Urinary bladder (tissue), 4 donors: ENCODE data around the gene HTT. TPM values are rescaled to one million over a fixed set of nuclear protein-coding genes. Genes with fewer than 3 reads are reported as not detected.

ENCODE experiments used
- DNase-seq: peaks from one replicate; pipeline ENCODE4 v3.0.0-alpha.2; 2015; ENCODE audit errors: extremely low spot score
- H3K27ac ChIP-seq: one replicate; pipeline ENCODE4 v1.5.1; 2013; ENCODE audit warnings: low read depth, mild to moderate bottlenecking, moderate library complexity
- H3K36me3 ChIP-seq: one replicate; pipeline ENCODE4 v1.6.1; 2013; ENCODE audit warnings: mild to moderate bottlenecking, moderate library complexity; ENCODE audit not compliant: insufficient read depth
- H3K4me1 ChIP-seq: one replicate; pipeline ENCODE4 v1.6.1; 2013; ENCODE audit warnings: mild to moderate bottlenecking, moderate library complexity; ENCODE audit not compliant: insufficient read depth
- H3K4me3 ChIP-seq: one replicate; pipeline ENCODE4 v1.5.1; 2013; ENCODE audit warnings: low read depth, low read length
- whole genome bisulfite sequencing: extraction: QIAGEN DNeasy Blood & Tissue Kit; methylation state at CpG from one replicate; pipeline ENCODE4 v1.1.7; 2013; 5-methylcytosine and 5-hydroxymethylcytosine counted together
- polyA plus RNA-seq: library from polyadenylated mRNA; stranded (reverse); fragments of 200-250 nt; gene quantifications from one replicate; pipeline ENCODE4 v1.2.3, GENCODE V29; 2013
- total RNA-seq: library from RNA; depleted of rRNA; stranded (reverse); fragments of >200 nt; gene quantifications from one replicate; pipeline ENCODE4 v1.2.3, GENCODE V29; 2014
- donor health status: healthy with polysubstance abuse.
- donor health status: healthy.

HTT gene
- total and polyA plus RNA-seq, 2 donors = 14.7 to 80.4 TPM

GRCh38 chr4:3225936-3226335 lies 151.5 kb downstream of the HTT start:
- WGBS = 72% methylated on average over 9 of the region's 9 CpGs
- Histone ChIP-seq H3K4me1 (no peaks in the 10 kb centered on the region), H3K4me3 (no peak overlapping the region), H3K27ac (peak overlapping the region; percentile 46), H3K36me3 (peaks cover 2% of the 10 kb centered on the region)
- no peak for DNase-seq

GRCh38 chr4:3226467-3226866 lies 152.0 kb downstream of the HTT start:
- Histone ChIP-seq H3K36me3 (peaks cover 2% of the 10 kb centered on the region), H3K27ac (no peak overlapping the region), H3K4me3 (no peak overlapping the region), H3K4me1 (no peaks in the 10 kb centered on the region)
- no peak for DNase-seq
- 79% methylated on average over 9 of the region's 9 CpGs for WGBS

- WGBS = 92% methylated on average over 6 of the region's 6 CpGs
- H3K4me3 ChIP-seq = no peak overlapping the region
- no peak overlapping the region for H3K27ac ChIP-seq
- H3K36me3 ChIP-seq = peaks cover 2% of the 10 kb centered on the region
- DNase-seq = no peak
- H3K4me1 ChIP-seq = no peaks in the 10 kb centered on the region
Observed at GRCh38 chr4:3226944-3227343, 152.5 kb downstream of the HTT start.

GRCh38 chr4:3227878-3228675 lies 153.6 kb downstream of the HTT start:
- DNase-seq = no peak
- no peak overlapping the region for H3K4me3 ChIP-seq
- no peak overlapping the region for H3K27ac ChIP-seq
- peaks cover 2% of the 10 kb centered on the region for H3K36me3 ChIP-seq
- WGBS = 74% methylated on average over 23 of the region's 23 CpGs
- H3K4me1 ChIP-seq = no peaks in the 10 kb centered on the region

GRCh38 chr4:3228881-3229280 lies 154.4 kb downstream of the HTT start:
- Histone ChIP-seq H3K36me3 (peaks cover 2% of the 10 kb centered on the region), H3K27ac (no peak overlapping the region), H3K4me1 (no peaks in the 10 kb centered on the region), H3K4me3 (no peak overlapping the region)
- WGBS = 92% methylated on average over 13 of the region's 13 CpGs
- DNase-seq = no peak

- Histone ChIP-seq H3K4me1 (no peaks in the 10 kb centered on the region), H3K36me3 (peaks cover 2% of the 10 kb centered on the region), H3K4me3 (no peak overlapping the region), H3K27ac (no peak overlapping the region)
- over 99% methylated on average over 9 of the region's 9 CpGs for whole genome bisulfite sequencing
- DNase-seq = no peak
Observed at GRCh38 chr4:3229328-3229727, 154.8 kb downstream of the HTT start.

GRCh38 chr4:3229964-3230363 lies 155.5 kb downstream of the HTT start:
- DNase-seq = no peak
- Histone ChIP-seq H3K36me3 (peaks cover 2% of the 10 kb centered on the region), H3K4me3 (no peak overlapping the region), H3K4me1 (no peaks in the 10 kb centered on the region), H3K27ac (no peak overlapping the region)
- 96% methylated on average over 17 of the region's 17 CpGs for WGBS

- Histone ChIP-seq H3K36me3 (peaks cover 2% of the 10 kb centered on the region), H3K27ac (no peak overlapping the region), H3K4me1 (no peaks in the 10 kb centered on the region), H3K4me3 (no peak overlapping the region)
- no peak for DNase-seq
- 93% methylated on average over 9 of the region's 9 CpGs for WGBS
Observed at GRCh38 chr4:3231471-3231870, 157.0 kb downstream of the HTT start.

- H3K36me3 ChIP-seq = peaks cover 2% of the 10 kb centered on the region
- WGBS = 93% methylated on average over 16 of the region's 16 CpGs
- DNase-seq = no peak
- H3K4me1 ChIP-seq = no peaks in the 10 kb centered on the region
- no peak overlapping the region for H3K4me3 ChIP-seq
- H3K27ac ChIP-seq = no peak overlapping the region
Observed at GRCh38 chr4:3232001-3232400, 157.5 kb downstream of the HTT start.

- H3K4me3 ChIP-seq = no peak overlapping the region
- no peak for DNase-seq
- 94% methylated on average over 15 of the region's 15 CpGs for WGBS
- no peaks in the 10 kb centered on the region for H3K4me1 ChIP-seq
- peaks cover 2% of the 10 kb centered on the region for H3K36me3 ChIP-seq
- no peak overlapping the region for H3K27ac ChIP-seq
Observed at GRCh38 chr4:3232871-3233271, 158.4 kb downstream of the HTT start.

- no peak for DNase-seq
- H3K36me3 ChIP-seq = peaks cover 2% of the 10 kb centered on the region
- no peaks in the 10 kb centered on the region for H3K4me1 ChIP-seq
- H3K4me3 ChIP-seq = no peak overlapping the region
- 88% methylated on average over 21 of the region's 21 CpGs for WGBS
- no peak overlapping the region for H3K27ac ChIP-seq
Observed at GRCh38 chr4:3233391-3234071, 159.1 kb downstream of the HTT start.

- no peak overlapping the region for H3K4me3 ChIP-seq
- 91% methylated on average over 23 of the region's 23 CpGs for WGBS
- H3K36me3 ChIP-seq = peaks cover 2% of the 10 kb centered on the region
- DNase-seq = no peak
- no peaks in the 10 kb centered on the region for H3K4me1 ChIP-seq
- no peak overlapping the region for H3K27ac ChIP-seq
Observed at GRCh38 chr4:3234171-3235029, 159.9 kb downstream of the HTT start.

GRCh38 chr4:3235030-3235345 lies 160.5 kb downstream of the HTT start:
- DNase-seq = no peak
- Histone ChIP-seq H3K4me3 (no peak overlapping the region), H3K4me1 (no peaks in the 10 kb centered on the region), H3K36me3 (peaks cover under 1% of the 10 kb centered on the region), H3K27ac (no peak overlapping the region)
- WGBS = 92% methylated on average over 14 of the region's 14 CpGs

GRCh38 chr4:3235581-3235980 lies 161.1 kb downstream of the HTT start:
- Histone ChIP-seq H3K4me3 (no peak overlapping the region), H3K4me1 (no peaks in the 10 kb centered on the region), H3K36me3 (no peaks in the 10 kb centered on the region), H3K27ac (no peak overlapping the region)
- WGBS = 92% methylated on average over 11 of the region's 11 CpGs
- DNase-seq = no peak
